Measurements from ENCODE around the gene NTRK3.
A peak's percentile ranks its signal among the peaks of the same experiment; 100 is the strongest.

Gene NTRK3

DNA sequence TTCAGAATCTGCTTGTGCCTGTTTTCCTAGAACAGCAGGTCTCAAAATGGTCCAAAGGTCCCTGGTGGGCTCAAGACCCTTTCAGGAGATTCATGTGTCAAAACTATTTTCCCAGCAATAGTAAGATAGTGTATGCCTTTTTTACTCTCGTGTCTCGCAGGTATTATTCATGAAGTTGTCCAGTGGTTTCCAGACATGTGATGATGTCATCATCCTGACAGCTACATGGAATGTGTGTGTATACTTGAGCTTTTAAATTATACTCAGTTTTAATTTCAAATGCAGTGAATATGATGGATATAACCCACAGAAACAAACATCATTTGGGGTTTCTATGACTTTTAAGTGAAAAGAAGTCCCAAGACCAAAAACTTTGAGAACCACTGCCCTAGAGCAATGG lies 288.6 kb downstream of the NTRK3 start:
- DNase-seq, result no peak

DNA sequence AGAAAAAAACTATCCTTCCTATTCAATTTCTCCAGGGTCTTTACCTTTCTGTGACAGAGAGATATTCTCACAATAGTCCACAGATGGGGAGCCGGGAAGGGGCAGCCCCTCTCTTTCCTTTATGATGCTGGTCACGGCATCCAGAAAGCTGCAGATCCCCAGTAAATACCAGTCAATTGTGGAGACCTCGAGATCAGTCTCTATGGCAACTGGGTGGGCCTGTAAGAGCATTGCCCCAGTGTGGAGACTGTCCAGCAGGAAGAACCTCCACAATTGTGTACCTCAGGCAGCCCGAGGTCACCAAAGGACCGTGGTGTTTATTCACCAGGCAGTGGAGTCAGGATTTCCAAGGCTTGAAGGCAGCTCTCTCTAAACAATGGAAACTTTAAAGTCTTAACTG lies 291.2 kb downstream of the NTRK3 start:
- DNase-seq, result no peak

DNA sequence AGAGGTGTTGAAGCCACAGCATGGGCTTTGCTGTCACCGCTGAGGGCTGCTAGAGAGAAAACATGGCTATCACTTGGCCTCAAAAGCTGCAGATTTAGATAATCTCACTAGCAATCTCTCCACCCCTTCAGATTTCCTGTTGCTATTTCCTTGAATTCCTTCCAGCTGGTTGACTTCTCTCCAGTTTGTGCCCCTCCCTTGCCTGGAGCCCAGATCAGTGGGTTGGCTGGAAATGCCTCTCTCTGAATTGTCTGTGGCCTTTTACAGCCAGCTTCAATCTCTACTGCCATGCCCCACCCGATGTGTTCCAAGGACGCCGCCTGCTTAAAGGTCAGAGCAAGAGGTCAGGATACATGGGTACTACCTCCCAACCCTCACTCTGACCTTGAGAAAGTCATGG lies 294.1 kb downstream of the NTRK3 start:
- DNase-seq, result no peak

DNA sequence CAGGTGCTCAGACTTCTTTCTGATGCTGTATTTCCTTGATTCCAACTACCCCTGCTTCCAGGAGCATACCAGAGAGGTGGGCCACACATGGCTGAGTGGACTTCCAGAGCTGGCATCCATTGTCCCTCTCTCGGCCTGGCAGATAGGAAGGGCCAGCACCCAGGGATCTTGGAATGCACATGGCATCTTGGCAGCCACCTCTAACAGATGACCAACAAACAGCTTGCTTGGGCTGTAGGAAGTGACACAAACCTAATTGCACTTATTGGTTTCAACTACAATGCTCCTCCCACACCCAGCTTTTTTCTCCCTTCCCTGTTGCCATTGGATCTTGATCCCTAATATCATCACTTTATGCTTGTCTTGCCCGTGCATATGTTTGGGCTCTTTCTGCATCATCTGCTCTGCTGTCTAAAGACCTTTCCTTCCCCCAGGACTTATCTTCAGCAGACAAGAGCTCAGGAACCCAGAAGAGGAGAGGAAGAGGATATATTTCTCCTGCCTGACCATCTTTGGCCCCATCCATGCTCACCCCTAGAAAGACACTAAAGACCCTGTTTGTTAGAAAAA lies 294.6 kb downstream of the NTRK3 start:
- DNase-seq, result no peak

DNA sequence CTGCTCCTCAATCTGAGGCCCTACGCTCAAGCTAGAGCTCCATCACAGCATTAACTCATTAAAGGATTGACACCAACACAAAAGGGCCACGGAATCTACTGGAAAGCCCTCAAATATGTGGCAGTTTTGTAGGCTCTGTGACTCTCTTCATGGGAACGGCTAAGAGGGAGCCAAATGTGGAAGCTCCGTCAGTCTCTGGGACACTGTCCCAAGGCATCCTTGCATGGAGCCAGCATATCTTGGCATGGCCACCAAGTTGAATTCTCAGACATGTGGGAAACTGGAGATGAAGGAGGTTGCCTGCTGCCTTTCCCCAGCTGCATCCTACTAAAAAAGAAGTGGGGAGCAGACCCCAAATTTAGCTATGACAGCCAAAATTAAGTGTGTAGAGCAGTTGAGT lies 296.9 kb downstream of the NTRK3 start:
- DNase-seq, result no peak

DNA sequence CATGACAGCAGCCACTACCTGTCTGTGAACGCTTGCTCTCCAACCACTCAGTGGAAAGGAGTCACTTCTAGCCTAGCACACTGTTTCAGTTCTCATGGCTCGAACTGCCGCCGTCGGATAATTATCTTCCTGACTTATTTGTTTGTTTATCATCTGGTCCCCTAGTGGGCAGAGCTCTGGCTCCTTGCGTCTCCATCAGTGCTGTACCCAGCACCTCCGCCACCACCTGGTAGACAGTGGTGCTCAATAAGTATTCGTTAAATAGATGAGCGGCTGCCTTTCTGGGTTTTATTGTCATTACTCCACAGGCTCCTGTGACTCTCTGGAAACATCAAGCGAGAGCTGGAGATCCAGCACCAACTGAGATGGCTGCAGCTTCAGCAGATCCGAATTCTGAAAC lies 297.5 kb downstream of the NTRK3 start:
- DNase-seq, result peak; percentile 7 to 9

DNA sequence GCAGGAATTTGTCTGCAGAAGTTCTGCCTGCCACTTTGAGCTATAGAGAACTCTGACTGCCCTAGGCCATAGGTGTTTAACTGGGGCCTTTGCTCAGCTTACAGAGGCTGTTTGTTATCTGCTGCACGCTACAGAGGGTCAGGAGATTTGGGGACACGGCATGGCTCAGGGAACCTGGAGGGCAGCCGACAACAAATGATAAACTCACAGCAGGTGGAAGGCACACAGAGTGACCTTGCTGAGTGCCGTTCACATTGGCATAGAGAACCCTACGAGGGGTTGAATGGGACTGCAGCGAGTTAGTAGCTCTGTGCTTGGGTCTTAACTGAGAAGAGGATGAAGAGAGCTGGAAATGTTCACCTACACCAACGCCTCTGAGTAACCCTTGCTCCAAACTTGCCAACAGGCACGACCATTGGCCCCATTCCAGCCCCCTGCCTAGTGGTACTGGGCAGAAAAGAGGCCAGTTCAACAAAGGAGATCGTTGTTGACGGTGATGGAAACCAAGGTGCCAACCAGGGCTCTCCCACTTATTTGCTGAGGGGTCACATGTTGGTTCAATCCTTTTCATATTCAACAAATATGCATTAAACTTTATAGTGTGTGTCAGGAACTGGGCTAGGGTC lies 301.1 kb downstream of the NTRK3 start:
- no peak for DNase-seq

DNA sequence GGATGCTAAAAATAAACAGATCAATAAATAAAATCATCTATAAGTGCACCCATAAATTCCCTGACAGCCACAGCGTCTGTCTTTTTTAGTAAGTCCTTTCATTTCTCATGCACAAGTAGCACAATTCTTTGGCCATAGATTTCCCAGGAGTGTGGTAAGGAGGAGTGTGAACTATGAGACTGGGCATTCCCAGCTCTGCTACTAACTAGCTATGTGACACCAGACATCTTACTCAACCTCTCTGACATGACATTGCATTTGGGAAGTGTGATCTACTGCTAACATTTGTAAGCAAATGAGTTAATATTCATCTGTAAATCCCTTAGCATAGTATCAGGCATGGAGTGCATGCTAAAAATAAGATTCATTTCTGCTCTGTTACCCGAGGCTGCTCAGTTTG lies 301.7 kb downstream of the NTRK3 start:
- no peak for DNase-seq

DNA sequence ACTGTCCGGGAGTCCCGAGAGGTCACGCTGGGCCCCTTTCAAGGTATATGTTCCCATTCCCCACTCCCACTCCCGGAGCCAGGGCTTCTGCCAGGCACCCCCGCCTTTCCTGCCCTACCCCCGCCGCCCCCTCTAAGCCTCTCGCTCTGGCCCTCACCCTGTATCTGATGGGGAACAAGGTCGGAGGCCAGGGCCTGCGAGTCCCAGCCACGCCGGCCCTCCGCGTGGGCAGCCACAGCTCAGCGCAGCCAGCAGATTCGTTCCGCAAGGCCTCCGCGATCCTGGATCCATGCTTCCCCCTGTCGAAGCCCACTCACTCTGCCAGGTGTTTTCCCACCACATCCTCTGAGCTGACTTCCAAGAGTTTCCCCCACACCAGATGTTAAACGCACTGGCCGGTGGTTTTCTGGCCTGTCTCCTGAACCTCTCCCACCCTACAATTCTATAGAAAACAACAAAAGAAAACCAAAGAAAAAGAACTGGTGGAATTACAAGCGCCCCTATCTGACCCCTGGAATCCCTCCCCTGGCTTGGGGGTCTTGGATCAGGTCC lies 303.7 kb downstream of the NTRK3 start:
- DNase-seq, result no peak

DNA sequence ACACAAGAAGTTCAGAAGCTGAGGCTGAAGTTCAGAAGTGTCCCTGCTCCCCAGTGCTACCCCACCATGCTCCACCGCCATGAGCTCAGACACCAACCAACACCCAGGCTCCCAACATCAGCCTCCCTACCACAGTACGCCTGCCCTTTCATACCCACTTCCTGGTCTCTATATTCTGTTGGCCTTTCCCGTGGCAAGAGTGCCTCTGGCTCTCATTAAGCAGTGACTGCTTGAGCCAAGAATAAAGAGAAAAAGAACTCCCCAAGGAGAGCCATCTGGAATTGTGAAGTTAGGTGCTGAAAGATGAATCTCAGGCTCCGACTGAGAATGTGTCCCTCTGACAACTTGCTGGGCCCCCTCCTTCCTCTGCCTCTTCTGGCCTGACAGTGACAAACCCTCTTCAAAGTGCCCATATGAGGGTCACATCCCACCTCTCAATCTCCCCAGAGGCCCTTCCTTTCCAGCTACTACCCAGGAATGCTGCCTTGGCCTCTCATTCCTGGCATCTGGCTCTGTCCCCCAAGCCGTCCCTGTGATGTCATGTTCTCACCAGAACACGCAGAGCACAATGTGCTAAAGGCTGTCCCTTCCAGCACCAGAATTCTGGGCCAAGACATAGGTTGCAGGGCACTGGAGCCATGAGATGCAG lies 306.8 kb downstream of the NTRK3 start:
- no peak for DNase-seq

DNA sequence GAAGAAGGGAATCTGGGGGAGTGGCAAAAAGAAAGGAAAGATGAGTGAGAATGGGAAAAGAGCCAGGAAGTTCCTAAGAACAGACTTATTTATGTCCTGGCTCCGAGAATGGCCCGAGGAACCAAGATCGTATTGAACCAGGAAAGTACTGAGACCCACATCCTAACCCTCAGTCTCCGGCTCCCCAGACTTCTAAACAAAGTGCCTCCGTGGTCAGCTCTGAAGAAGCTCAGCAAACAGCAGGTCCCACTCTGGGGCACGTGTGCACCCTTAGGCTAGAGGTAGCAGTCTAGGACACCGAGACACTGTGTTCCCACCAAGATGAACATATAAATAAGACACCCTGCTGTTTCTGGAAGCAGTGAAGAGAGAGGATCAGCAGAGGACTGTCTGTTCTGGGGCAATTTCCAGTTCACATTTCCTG lies 307.4 kb downstream of the NTRK3 start:
- no peak for DNase-seq

DNA sequence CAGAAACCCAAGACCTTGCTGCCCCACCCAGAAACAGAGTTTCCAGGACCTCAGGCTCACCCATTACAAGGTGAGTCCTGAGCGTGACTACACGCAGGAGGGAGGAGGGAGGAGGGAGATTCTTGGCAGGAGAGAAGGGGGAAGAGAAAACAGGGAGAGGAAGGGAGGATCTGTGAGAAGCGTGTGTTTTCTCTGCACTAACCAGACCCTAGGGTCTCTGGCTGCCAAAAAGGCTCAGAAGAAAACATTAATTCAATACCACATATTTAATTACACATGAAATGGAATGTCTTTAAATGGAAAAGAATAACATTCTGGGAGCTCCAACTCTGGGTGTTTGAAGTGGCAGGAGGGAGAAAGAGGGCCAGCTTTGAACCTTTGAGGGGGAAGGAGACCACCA lies 309.0 kb downstream of the NTRK3 start:
- DNase-seq, result no peak

DNA sequence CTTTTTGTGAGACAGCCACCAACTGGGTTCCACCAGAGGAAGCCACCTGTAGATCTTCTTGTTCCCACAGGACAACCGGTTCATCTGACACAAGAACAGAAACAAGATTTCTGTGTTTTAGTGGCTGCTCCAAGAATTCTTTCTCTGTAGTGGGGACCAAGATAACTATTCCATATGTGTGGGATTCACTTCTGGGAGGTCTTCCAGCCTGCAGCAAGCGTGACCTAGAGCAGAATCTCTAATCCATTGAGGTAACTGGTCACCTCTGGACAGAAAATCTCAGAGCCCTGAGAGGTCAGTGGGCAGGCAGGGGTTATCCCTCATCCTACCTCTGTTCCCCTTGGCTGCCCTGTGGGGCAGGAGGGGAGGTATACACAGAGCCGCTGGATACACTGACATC lies 311.3 kb downstream of the NTRK3 start:
- DNase-seq, result no peak

DNA sequence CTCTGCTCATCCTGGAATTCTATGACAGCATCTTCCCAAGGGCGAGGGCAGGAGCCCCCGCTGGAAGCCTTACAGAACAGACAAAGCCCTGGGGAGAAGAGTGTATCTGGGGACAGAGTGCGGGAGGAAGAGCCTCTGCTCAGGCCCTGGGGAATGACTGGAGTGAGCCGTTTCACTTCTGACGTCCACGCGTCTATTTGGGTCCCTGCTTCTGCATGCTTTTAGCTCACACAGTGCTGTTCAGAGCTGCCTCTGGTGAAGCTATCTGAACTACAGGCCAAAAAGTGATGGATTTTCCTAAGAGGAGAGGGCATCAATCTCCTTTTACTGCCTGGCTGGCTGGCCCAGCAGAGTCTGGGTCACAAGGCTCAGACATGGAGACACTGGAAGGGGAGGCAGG lies 311.8 kb downstream of the NTRK3 start:
- no peak for DNase-seq

DNA sequence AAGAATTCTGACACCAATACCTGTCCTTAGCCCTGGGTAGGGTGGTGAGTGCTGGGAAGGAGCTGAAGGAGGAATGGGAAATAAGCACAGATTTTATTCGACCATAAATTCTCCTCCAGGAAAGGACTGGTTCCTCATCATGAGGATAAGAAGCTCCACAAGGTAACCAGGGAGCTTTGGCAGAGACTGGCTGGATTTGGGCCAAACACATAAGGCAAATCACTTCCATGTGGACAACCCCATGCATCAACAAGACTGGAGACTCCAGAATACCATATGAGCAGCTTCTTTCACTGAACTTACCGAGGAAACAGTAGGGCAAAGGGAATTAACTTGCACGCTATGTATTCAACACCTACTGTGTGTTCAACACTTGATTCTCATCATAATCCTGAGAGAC lies 312.5 kb downstream of the NTRK3 start:
- DNase-seq, result no peak

DNA sequence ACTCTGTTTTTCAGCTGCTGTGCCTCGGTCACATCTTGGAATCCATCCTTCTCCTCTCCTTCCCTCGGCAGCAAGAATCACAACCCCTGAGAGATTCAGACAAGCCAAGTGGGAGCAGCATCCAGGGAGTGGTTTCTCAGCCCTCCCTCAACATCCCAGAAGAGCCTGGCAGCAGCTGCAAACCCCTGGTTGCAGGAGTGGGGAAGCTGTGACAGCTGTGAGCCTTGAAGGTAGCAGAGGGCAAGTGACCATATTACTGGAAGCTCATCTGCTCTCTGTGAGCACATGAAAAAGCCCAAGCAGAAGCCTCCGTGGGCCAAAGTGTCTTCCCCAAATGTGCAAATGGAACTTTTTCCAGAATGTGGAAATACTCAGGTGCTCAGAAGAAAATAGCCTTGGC lies 312.9 kb downstream of the NTRK3 start:
- no peak for DNase-seq

DNA sequence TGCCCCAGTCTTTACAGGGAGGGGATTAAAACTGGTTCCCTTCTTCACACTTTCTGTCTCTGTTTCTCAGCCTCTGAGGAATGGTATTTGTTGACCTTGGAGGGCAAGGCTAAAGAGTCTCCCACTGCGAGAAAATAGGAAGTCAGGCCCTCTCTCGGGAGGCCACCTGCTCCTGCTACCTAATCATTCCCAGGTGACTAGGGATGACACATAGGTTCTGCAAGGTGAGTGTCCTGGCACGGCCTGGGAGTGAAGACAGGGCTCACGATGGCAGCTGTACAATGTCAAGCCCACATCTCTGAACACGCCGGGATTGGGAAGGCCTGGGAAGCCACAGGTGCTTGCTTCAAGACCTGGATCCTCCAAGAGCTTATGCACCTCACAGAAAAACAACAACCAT lies 314.2 kb downstream of the NTRK3 start:
- no peak for DNase-seq

DNA sequence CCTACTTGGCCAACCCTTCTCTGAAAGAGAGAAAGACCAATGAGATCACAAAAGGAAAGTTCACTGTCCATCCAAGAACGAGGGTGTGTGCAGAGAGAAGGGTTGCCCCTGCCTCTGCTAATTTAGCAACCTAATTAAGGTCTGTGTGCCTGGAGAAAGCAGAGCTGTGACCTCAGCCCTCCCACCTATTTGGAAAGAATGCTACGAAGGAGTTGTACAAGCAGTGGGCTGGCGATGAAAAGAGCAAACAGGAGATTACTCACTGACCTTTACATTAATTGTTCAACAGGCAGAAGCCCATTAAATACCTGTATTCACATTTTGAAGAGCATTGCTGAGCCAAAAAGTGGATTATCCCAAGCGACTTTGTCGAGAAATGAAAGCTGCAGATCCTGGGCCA lies 314.9 kb downstream of the NTRK3 start:
- DNase-seq, result no peak

DNA sequence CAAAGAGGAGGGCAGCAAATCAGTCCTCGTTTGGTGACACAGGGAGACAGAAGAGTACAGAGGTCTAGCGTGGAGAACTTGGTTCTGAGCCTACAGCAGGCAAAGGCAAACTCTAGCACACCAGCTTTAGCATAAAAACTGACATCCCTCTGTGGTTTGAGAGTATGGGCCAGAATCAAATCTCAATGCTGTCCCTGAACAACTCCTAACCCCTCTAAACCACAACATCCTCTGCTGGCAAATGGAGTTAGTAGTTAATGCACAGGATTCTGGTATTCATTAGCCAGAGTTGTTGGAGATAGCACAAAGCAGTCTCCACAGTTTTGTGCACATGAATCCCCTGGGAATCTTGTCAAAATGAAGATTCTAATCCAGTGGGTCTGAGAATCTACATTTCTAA lies 315.8 kb downstream of the NTRK3 start:
- no peak for DNase-seq

DNA sequence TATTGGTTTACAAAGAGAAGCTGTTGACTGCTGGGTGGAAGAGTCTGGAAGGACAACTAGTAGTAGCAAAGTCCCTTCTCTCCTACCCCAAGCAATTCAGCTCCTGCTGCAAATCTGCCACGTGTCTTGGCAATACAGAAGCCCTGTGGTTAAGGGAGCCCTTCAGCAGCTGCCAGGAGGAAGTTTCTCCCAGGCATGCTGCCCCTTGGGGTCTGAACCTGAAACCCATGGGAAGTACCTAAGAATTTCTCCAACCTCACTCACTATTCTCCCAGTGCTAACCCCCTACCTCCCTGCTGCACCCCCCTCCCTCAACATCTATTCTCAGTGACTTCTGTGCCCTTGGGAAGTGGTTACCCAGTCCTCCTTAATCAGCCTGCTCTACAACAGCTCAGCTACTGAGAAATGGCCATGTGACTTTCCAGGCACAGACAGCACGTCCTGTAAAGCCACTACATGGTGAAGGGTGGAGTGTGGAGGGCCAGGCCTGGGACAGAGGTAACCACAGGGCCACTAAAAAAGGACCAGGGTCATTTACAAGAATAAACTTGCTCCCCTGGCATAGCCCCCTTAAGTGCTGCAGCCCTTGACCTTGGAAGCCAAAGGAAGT lies 316.6 kb downstream of the NTRK3 start:
- DNase-seq, result no peak

DNA sequence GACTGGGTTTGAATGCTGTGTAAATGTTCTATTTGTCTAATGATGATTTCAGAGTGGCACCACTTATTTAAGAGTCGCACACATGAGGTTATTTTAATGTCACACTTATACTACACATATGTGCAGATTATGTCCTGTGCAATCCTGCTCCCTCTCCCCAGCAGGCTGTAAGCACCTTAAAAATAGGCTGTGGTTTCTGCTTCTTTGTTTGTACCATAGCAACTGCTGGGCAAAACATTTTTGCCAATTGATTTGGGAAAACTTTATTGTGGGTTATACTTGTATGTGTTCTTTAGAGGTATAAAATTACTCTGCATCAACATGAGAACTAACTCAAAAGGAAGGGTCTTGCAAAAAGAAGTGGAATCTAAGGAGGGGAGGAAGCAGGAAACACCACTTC lies 318.5 kb downstream of the NTRK3 start:
- no peak for DNase-seq

DNA sequence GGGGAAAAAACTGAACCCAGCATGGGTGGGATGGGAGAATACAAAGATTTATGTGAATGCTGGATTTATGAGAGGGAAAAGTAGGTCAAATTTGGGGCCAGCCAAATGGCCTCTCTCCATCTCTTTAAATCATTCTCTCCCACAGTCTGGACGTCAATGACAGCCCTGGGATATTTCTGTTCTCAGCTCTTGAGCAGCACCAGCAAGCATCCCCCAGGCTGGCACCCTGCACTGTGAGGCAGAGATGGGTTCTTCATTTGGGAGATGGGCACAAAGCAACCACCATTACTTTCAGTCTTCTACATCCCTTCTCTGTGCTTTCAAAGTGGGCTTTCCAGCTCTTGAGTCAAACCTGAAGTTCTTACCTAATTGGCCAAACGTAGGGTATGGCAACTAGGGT lies 321.0 kb downstream of the NTRK3 start:
- no peak for DNase-seq

DNA sequence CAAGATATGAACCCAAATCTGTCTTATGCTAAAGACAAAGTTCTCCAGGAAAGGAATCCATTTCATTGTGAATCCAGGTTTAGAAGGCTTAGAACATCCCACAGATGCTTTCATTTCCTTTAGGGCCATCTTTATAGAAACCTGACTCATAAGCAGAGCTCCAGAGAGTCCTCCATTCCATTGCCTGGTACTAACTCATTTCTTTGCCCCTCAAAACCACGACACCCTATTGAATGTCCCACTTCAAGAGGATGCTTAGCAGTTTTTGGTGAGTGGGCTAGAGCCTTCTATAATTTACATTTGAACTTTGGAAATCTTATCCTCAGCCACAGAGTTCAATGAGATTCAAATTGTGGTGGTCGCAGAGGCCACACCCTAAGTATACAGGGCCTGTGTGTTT lies 325.0 kb downstream of the NTRK3 start:
- DNase-seq, result no peak

DNA sequence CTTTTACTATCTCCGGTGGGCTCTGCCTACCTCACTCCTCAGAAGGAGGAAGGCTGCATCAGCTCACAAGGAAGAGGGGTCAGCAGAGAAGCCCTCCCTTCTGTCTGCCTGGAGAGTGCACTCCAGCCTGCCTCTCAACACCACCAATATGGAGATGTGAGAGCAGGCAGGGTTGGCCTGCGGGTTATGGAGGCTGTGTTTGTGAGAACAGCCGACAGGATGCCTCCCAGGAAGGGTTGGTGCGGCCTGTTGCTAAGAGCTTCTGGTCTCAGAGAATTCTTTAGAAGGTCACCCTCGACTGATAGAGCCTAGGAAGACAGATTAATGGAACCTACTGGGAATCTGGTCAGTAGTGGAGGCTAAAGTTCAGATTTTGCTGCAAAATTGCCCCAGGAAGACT lies 326.1 kb downstream of the NTRK3 start:
- no peak for DNase-seq

Measured in NCI-H1930 (cell line).